NCI-H146 (cell line): ENCODE data around the gene TLNRD1.

Experiments used
- DNase-seq: peaks from one replicate; lab custom pipeline; 2025; lab: John Stamatoyannopoulos, UW

Gene TLNRD1

DNA sequence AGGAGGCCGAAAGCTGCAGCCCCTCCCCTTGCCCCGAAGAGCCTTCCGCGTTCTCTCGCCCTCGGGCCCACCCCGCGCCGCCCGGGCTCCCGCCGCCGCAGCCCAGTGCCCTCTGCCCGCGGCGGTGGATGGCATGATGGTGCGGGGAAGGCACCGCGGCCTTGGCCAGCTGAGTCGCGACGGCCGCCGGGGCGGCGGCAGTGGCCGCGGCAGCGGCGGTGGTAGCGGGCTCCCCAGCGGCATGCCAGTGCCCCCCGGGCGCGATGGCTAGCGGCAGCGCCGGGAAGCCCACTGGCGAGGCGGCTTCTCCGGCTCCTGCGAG, 1.2 kb downstream of the TLNRD1 start:
- DNase-seq, result no peak

DNA sequence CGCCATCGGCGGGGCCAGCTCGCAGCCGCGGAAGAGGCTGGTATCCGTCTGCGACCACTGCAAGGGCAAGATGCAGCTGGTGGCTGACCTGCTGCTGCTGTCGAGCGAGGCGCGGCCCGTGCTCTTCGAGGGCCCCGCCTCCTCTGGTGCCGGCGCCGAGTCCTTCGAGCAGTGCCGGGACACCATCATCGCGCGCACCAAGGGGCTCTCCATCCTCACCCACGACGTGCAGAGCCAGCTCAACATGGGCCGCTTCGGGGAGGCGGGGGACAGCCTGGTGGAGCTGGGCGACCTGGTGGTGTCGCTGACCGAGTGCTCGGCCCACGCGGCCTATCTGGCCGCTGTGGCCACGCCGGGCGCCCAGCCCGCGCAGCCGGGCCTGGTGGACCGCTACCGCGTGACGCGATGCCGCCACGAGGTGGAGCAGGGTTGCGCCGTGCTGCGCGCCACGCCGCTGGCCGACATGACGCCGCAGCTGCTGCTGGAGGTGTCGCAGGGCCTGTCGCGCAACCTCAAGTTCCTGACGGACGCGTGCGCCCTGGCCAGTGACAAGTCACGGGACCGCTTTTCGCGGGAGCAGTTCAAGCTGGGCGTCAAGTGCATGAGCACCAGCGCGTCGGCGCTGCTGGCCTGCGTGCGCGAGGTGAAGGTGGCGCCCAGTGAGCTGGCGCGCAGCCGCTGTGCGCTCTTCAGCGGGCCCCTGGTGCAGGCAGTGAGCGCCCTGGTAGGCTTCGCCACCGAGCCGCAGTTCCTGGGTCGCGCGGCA, 1.8 kb downstream of the TLNRD1 start:
- DNase-seq, result no peak

DNA sequence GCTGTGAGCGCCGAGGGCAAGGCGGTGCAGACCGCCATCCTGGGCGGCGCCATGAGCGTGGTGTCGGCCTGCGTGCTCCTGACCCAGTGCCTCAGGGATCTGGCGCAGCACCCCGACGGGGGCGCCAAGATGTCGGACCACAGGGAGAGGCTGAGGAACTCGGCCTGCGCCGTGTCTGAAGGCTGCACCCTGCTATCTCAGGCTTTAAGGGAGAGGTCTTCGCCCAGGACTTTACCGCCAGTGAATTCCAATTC, 2.3 kb downstream of the TLNRD1 start:
- no peak for DNase-seq

DNA sequence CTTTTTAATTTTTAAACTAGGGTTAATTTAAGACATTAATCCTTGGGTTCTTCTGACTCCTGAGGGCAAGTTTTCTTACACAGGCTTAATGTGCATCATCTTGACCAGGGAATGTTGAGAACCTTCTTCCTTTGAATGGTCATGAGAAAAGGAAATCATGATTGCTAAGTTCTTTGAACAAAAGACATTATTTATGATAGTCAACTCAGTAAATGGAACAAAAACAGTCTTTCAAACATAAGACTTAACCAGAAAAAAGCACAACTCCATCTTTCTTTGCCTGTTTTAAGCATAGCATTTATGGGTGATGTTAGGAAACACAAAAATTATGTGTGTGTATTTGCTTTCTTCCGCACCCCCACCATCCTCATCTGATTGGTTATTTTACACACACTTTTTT, 5.4 kb downstream of the TLNRD1 start:
- no peak for DNase-seq

DNA sequence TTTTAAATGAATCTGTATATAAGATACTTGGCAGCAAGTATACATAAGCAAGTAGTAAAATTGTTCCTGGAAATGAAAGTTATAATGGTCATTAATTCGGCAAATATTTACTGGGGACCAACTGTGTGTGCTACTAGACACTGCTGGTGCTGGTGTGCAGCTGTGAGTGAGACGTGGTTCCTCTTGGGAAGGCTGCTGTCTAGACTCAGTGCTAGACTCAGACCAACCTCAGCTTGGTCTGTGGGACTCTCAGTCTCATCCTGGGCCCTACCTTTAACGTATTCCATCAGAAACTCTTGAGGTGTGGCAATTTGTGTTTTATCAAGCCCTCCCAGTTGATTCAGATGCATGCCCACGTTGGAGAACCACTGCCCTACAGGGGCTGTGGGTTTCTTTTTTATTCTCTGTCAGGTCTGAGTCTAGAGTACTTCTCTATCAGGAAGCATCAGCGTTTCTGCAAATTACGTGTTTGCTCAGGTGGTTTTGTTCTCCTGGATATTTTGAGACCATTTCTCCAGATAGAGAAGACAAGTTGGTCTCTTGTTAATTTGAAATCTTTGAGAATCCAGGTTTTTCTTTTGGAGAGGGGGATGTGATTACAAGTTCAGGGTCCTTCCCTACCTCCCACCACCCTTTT, 6.8 kb downstream of the TLNRD1 start:
- no peak for DNase-seq

DNA sequence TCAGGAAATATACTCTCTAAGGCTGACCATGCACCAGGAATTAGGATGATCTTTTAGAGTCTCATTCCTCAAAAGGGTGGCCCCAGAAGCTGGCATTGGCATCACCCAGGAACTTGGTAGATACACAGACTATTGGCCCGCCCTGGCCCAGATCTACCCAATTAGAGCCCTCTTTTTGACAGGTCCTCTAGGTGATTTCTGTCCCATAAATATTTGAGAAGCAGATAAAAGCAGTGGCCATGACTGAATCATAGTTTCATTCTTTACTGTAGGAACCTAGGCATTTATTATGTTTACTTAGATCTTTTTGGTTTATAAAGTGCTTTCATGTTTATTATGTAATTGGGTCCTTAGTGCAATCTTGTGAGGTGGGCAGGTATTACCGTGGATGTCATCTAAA, 7.6 kb downstream of the TLNRD1 start:
- DNase-seq, result no peak

DNA sequence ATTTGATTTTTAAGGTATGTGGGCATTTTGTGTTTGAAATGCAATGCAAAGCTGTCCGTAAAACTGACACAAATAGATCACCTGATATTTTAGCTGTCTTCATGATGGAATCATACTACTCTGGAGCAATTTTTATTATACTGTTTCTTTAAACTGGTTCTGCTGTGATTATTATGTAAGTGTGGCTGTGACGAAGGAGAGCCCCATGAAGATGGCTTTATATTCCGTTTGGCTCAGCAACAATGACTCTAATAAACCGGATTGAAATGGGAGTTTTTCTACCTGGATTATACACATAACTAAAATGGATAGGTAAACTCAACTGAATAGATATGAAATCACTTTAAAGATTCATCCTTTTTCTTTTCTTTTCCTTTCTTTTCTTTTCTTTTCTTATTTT, 9.4 kb downstream of the TLNRD1 start:
- DNase-seq, result no peak

DNA sequence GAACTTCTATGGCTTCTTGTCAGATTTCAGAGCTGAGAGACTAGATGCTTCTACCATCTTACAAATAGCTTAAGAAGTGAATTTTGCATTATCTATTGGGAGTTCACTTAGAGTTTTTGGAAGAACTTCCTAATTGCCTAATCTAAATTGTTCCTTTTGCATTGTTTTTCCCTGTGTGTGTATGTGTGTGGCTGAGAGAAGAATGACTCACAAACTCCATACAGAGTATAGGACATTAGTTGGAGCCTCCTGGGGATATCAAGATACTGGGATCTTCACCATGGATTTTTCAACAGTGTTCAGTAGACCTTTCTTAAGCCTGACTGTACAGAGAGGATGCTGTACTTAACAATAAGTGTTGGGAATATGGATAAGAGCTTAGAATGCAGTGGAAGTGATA, 10.9 kb downstream of the TLNRD1 start:
- no peak for DNase-seq

DNA sequence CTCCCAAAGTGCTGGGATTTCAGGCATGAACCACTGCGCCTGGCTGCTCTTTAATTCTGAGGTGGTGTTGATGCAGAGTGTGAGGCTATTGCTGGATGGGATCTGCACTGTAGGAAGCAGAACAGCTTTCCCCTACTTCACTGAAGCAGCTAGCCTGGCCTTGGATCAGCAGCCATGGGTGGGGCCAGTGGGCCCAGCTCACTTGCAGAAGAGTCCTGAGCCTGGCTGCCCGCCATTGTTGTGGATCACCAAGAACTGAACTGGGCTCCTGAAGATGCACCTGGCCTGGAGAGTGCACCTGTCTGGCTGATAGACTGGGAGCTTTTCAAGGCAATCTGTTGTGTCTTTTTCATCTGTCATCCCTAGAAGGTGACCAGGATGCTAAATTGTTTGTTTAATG, 11.9 kb downstream of the TLNRD1 start:
- peak; percentile 62 for DNase-seq

DNA sequence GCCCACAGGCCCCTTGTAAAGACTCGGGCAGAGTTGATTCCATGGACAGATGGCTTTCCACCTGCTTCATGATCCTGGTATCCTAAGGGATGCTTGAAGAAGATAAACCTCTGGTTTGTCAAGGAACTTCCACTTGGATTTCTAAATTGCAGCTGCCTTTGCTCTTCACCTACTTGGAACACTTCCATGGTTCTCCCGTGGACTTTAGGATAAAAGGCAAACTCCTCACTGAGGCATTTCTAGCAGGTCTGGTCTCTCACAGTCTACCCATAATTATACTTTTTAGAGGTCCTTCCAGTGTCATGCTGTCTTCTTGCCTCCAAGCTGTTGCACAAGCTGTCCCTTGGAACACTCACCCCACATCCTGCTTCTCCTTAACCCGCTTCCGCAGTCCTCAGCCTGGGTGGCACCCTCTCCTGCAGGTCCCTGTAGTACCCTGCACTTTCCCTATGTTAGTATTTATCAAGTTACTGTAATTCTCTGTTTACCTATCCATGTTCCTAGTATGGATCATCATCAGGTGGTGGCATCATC, 12.7 kb downstream of the TLNRD1 start:
- no peak for DNase-seq

DNA sequence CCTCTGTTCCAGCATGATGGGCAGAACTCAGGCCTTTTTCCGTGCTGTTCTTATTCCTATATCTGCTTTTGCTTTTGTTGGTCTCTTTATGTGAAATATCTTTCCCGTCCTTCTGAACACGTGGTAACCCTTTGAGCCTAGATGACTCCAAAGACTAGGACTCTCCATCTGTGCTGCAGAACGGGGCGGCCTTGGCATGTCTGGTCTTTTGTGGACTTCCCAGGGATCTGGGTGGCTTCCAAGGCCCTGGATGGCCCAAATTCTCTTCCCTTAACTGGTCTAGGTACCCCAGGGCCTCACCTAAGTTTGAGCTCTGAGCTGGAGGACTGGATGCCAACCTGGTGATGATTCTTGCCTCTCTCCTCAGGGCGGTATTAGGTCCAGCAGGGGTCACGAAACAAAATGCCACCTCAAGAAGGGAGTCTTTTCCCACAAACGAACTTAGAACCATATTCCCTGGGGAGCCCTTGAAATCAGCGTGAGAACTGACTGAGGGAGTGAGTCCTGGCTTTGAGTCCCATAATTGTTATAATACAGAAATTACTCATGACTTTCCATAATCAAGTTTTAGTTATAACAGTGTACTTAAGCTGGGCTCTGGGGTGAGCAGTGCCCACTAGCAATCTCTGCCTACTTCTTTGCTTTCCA, 13.8 kb downstream of the TLNRD1 start:
- DNase-seq, result no peak

DNA sequence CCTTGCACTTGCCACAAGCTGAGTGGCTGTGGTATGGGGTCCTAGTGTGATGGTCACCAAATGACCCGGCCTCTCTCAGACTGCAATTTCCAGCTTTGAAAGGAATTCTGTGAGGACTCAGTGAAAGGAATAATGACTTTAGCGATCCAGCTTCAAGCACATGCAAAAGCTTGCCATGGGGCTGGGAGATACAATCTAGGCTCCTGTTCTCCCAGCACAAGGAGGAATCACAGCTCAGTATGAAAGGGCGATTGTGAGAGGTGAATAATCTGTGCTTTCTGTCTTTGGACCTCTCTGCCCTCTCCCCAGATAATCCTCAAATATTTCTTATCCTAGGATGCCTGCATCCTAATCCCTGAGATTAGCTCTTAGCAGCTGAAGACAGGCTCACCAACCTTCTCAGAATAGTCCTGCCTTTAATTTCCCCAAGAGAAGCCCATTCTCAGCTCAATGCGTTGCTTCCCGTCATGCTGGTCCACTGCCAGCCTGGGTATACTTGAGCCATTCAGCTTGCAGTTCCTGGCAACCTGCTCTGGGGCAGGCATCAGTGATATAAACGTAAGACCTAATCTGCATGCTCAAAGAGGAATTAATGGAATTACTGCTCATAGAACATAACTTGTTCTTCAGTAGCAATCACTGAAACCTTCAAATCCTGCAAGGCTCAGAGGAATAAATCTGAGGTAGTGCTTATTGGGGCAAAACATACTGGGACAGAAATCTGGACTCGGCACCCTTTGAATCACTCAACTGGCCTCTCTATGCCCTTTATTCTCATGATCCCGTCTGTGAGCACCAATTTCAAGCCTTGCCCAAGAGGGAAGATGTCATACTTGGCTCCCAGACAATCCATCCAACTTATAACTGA, 15.1 kb downstream of the TLNRD1 start:
- no peak for DNase-seq

DNA sequence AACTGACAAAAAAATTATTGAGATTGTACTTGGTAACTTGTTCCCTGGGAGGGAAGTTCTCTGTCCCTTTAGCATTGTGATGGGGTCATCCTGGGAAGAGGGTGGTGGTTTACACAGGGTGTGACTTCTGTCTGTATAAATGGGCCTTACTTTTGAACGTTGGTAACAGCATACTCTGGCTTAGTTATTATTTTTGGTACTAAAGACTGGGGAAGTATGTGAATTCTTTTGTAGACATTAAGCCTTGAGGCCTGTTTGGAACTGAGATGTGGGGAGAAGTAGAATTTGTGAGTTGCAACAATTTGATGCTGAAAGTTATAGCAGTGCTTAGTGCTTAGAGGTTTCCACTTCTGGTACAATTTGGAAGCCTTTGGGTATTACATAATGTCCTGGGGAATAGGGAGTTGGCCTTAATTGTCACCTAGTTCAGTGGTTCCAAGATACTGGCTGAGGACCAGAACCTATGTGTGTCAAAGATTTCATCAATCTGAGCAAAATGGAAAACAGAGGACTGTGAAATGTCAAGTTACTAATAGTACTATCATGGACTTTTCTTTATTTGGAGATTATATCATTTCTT, 15.9 kb downstream of the TLNRD1 start:
- no peak for DNase-seq

DNA sequence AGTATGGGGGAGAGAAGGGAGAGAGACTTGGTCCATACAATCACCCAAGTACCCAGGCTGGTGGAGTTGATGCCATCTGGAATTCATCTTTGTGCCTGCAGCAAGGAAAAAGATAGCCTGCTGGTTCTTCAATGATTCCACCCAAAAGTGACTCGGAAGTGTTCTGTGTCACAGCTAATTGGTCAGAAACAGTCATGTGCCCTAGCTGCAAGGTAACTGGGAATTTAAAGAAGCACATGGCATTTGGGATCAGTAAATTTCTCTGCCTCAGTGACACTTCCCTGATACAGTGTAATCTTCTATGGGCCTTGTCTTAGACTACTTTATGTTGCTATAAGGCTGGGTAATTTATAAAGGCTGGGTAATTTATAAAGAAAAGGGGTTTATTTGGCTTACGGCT, 17.5 kb downstream of the TLNRD1 start:
- DNase-seq, result no peak

DNA sequence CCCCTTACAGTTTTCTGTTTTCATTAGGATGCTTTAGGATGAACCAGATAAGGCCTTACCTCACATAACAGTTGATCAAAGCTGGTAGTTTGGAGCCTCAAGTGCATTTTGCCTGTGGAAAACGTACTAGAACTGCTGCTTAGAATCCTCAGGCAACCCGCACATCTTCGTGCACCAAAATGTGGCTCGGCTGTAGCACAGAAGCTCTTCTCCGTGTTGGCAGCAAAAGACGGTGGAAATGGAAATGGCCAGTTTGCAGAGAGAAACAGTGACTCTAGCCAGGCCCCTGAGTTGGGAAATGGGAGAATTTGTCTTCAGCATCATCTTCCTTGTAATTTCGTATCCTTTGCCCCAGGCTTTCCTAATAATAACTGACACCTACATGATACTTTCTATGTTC, 20.6 kb downstream of the TLNRD1 start:
- no peak for DNase-seq

DNA sequence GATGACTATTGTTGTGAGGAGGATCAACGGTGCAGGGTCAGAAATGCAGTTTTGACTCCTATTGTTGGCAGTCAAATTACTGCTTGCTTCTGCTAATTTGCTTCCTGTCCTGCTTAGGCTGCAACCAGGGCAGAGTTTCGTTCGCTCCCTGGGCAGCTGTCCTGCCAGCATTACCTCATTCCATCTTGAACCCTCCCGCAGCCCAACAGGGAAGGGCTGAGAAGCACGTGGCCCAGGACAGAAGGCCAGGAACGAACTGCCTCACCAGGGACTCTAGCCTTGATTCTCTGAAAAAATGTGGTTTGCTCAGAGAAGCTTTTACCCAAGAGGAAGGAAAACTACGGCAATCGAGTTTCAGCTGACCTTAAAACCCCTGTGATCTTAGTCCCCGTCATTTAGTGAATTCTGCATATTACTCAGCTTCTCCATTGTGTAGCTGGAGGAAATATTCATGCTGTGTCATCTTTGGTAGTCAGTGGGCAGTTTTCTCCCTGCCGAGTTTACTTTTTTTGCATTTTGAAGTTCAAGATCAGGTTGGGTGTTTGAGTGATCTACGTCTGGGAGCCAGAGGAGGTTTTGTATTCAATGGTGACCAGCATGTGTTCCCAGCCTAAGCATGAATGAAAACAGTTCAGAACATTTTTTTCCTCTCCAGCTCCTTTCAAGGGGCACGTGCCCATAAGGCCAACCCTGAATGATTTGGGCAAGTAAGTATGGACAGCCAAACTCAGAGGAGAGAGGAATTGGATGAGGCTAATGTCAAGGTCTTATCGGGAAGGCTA, 23.0 kb downstream of the TLNRD1 start:
- no peak for DNase-seq

DNA sequence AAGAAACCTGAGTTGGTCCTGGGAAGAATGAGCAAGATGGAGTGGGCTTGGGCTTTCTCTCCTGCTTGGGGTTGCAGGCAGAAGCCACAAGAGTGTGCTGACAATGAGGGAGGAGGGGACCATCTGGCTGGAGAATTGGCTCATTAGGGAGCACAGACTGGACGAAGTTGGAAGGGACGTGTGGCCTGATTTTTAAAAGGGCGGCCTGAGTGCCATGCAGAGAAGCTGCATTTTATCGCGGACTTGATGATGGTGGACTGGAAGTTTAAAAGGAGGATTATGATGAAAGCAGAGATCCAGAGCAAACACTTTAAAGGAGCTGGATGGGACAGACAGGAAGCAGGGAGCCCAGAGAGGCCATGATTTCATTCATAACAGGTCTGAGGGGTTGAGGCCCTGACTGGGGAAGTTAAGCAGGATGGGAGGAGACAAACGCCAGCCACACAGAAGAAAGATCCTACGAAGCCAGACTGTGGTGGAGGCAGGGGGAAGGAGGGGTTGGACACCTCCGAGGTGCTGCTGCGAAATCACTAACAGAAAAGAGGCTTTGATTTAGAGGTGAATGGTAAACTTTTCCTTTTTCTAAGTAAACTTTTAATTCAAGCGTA, 23.6 kb downstream of the TLNRD1 start:
- no peak for DNase-seq

DNA sequence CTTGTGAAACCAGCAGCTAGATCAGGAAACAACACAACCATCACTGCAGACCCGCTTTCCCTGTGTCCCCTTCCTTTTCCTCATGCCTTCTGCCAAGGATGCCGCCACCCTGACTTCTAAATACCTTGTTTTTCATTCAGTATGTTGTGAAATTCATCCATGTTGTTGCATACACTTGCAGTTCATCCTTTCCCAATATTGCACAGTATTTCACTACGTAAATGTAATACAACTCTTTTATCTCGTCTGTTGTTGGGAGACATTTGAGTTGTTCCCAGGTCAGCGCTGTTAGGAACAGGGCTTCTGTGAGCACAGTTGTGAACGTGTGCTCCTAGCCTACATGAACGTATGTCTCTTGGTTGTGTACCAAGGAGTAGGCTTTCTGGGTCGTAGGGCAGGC, 24.2 kb downstream of the TLNRD1 start:
- no peak for DNase-seq

DNA sequence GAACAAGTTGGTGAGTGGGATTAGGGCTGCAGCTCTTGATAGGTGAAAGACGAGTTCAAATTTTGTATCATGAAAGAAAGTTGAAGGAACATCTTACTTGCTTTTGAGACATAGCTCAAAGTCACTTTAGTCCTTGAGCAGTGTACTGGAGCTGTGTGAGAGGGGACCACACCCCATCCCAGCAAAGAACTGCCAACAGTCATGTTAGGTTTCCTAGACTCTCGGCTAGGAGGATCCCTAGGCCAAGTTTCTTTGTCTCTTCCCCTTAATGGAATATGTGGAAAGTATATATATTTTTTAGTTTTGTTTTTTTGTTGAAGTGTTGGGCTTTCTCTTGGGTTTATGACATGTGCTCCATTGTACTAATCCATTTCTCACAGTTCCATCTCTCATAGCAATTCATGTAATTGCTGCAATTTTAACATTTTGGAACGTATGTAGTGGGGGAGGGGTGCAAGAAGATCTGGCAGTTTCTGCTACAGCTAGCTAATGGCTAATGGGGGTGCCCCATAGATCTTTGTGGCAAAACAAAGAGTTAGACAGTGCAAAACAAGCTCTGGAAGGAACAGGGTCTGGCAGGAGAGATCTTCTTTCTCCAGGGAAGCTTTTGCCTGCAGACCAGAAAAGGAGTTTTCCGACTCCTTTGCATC, 25.1 kb downstream of the TLNRD1 start:
- DNase-seq, result no peak

DNA sequence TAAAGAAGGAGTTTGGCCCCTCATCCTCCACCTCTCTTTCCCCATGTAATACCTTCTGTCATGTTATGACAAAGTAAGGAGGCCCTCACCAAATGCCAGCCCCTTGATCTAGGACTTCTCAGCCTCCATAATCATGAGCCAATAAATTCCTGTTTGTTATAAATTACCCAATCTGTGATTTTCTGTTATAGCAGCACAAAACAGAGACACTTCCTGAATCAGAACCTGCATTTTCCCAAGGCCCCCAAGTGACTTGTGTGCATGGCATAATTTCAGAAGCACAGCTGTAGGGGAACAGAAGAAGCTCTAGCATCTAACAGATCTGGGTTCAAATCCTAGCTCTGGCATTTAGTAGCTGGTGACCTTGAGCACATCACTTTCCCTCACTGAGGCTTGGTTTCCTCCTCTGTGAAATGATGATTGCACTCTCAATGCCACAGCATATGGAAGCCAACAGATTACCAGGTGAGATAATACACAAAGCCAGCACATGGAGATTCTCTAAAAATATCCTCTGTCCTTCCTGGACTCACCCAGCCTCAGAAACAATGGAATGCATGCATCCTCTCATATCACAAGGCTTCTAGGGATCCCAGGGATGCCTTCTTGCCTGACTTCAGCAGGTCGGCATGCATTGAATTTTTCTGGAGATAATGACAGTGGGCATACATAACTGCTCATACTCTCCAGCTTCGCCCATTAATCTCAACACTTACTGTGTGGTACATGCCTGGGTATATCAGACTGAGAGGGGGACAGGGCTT, 26.3 kb downstream of the TLNRD1 start:
- no peak for DNase-seq
